Activated CD8-positive, alpha-beta memory T cell treated with anti-CD3 and anti-CD28 coated beads for 4 hours (primary cell): Measurements from ENCODE around the gene GZMM.

ENCODE experiments used
- DNase-seq, 2 donors: peaks; one replicate each; pipeline ENCODE4 v3.0.0-alpha.2; 2020; ENCODE audit warnings: low read depth in 2 of 2

Gene GZMM

GRCh38 chr19:543910-544608, at the start of gene GZMM:
Gene GZMM (plus strand): TSS chr19:544053. CDS start chr19:544072, 19 bp downstream.
- peak; percentile 67 to 71 for DNase-seq

GRCh38 chr19:494171-495080, 49.4 kb upstream of the GZMM start:
- no peak for DNase-seq

- no peak for DNase-seq
These were observed 48.8 kb upstream of the GZMM start for GRCh38 chr19:495081-495401.

- DNase-seq: no peak
These were observed 48.3 kb upstream of the GZMM start for GRCh38 chr19:495402-496111.

- DNase-seq: no peak
These were observed 47.7 kb upstream of the GZMM start, which contains the start of gene MADCAM1 for GRCh38 chr19:496112-496665. Gene MADCAM1 (plus strand): TSS chr19:496486. CDS start chr19:496500, 14 bp downstream.

- DNase-seq: no peak
These were observed 46.9 kb upstream of the GZMM start for GRCh38 chr19:496986-497385.

- no peak for DNase-seq
These were observed 46.4 kb upstream of the GZMM start for GRCh38 chr19:497491-497868.

- no peak for DNase-seq
These were observed 45.9 kb upstream of the GZMM start for GRCh38 chr19:497869-498510.

GRCh38 chr19:498511-498891, 45.4 kb upstream of the GZMM start:
- no peak for DNase-seq

- no peak for DNase-seq
These were observed 44.8 kb upstream of the GZMM start for GRCh38 chr19:498977-499623.

GRCh38 chr19:501646-502045, 42.2 kb upstream of the GZMM start:
- no peak for DNase-seq

- DNase-seq: no peak
These were observed 39.2 kb upstream of the GZMM start for GRCh38 chr19:504616-505015.

- DNase-seq: peak; percentile 84 to 92
These were observed 37.2 kb upstream of the GZMM start for GRCh38 chr19:506404-507285.

GRCh38 chr19:507286-508203, 36.3 kb upstream of the GZMM start, which contains the start of gene TPGS1:
Gene TPGS1 (plus strand): TSS chr19:507497. CDS start chr19:507507, 10 bp downstream.
- DNase-seq: peak; percentile 73 to 80

- DNase-seq: no peak
These were observed 35.4 kb upstream of the GZMM start for GRCh38 chr19:508204-509150.

GRCh38 chr19:510606-511100, 33.2 kb upstream of the GZMM start:
- peak; percentile 81 to 84 for DNase-seq

GRCh38 chr19:511101-511851, 32.6 kb upstream of the GZMM start:
- peak; percentile 66 to 67 for DNase-seq
